Measurements from ENCODE around the gene TDO2. TPM values are rescaled to one million over a fixed set of nuclear protein-coding genes. Genes with fewer than 3 reads are reported as not detected.

The TDO2 gene
- total RNA-seq, 1 experiment from 2014 or later: 2.0 TPM

DNA sequence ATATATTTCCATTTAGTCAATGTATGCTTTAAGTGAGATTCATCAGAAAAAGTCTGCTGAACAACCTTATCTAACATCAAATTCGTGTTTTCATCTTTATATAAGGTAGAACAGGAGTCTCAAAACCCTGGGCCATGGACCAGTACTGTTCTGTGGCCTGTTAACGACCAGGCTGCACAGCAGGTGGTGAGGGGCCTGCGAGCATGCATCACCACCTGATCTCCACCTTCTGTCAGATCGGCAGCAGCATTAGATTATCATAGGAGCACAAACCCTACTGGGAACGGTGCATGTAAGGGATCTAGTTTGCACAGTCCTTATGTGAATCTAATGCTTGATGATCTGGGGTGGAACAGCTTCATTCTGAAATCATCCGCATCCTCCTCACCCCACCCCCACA is 47.0 kb downstream of the TDO2 start:
- Histone ChIP-seq H3K27me3 (ENCODE audit: low read length) (no peaks in the 10 kb centered on the region), H3K4me3 (ENCODE audit: low read length) (no peak overlapping the region), H3K4me2 (ENCODE audit: low read depth, low read length, poor library complexity, severe bottlenecking) (no peak overlapping the region), H4K20me1 (ENCODE audit: insufficient read depth, low read depth, low read length) (no peaks in the 10 kb centered on the region), H3K9ac (ENCODE audit: low read length) (no peak overlapping the region), H3K36me3 (ENCODE audit: insufficient read depth, low read length) (no peaks in the 10 kb centered on the region), H3K9me3 (ENCODE audit: low read length) (no peaks in the 10 kb centered on the region), H2AFZ (ENCODE audit: low read length) (no peak overlapping the region), H3K79me2 (ENCODE audit: low read length) (no peaks in the 10 kb centered on the region), H3K9me2 (replicated peaks; ENCODE audit: insufficient read depth, low read length) (no peaks in the 10 kb centered on the region), H3K27ac (ENCODE audit: low read length) (no peak overlapping the region), H3K4me1 (ENCODE audit: low read length) (peaks cover 13% of the 10 kb centered on the region)
- DNase-seq: no peak

DNA sequence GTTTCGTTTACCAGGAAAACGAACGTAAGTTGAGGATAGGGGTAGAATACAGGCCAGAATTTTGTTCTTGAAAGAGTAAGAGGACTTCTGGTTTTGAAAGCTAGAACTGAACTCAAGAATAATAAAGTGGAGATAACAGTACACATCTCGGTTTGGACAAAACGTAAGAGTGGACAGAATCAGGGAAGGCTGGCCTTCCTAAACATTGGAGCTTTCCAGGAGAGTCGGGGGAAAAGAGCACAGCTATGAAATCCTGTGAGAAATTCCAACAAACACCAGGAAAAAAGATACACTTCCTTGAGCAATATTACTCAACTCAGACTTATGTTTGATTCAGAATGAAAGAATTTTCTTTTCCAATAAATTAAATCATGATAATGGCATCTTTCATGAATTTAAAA is 49.0 kb downstream of the TDO2 start:
- Histone ChIP-seq H2AFZ (ENCODE audit: low read length) (peak overlapping the region; percentile 22; the same call in 1 of the 2 replicates), H3K27ac (ENCODE audit: low read length) (no peak overlapping the region), H3K79me2 (ENCODE audit: low read length) (no peaks in the 10 kb centered on the region), H3K9ac (ENCODE audit: low read length) (peak overlapping the region; percentile 50), H3K27me3 (ENCODE audit: low read length) (no peaks in the 10 kb centered on the region), H3K4me3 (ENCODE audit: low read length) (peak overlapping the region; percentile 54; the same call in 1 of the 2 replicates), H3K9me2 (replicated peaks; ENCODE audit: insufficient read depth, low read length) (no peaks in the 10 kb centered on the region), H3K4me2 (ENCODE audit: low read depth, low read length, poor library complexity, severe bottlenecking) (peak overlapping the region; percentile 76), H3K4me1 (ENCODE audit: low read length) (peaks cover 13% of the 10 kb centered on the region), H4K20me1 (ENCODE audit: insufficient read depth, low read depth, low read length) (no peaks in the 10 kb centered on the region), H3K36me3 (ENCODE audit: insufficient read depth, low read length) (no peaks in the 10 kb centered on the region), H3K9me3 (ENCODE audit: low read length) (no peaks in the 10 kb centered on the region)
- no peak for DNase-seq

DNA sequence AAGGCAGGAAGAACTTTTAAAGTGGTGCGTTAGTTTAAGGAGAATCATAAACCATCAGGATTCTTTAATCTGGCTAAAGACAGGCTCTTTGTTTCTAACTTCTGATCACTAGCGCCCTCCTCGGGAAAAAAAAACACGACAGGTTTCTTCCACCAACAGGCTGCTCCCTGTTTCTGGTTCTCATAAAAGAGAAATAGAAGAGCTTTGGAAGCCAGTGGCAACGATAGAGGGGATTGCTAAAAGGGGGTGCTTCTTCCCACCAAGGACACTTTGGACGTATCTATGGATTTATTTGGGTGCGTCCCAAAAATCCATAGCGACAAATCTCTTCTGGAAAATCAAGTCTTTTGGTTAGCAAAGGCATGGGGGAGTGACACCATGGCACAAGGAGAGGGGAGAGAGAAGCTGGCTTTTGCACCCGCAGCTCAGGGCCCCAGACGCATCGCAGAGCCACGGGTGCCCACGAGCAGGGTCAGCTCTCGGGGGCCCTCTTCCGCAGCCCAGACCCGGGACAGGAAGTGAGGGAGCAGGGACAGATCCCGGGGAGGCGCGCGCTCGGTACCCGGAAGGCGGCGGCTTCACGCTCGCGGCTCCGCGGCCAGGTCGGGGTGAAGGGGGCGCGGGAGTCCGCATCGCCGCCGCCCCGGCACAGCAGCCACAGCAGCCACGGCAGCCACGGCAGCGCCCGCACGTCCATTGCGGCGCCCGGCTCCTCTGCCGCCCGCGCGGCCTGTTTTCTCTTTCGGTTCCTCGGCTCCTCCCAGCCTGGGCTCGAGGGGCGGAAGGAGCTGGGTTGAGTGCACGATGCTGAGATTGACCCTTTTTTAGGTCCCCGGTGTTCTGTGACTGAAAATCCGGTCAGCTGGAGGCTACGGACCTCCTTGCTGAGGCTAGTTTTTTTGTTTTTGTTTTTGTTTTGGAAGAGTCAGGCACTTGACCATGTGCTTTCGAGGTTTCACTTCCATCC is 49.9 kb downstream of the TDO2 start, which contains the start of gene CTSO:
Gene CTSO, minus strand, starts transcription at position 716 of the 967 bp plus-strand sequence. Its CDS starts 19 bp downstream, at position 697.
- Histone ChIP-seq H2AFZ (ENCODE audit: low read length) (peak within 1 kb of the TSS; percentile 59), H3K27me3 (ENCODE audit: low read length) (no peaks in the 10 kb centered on the region), H3K4me2 (ENCODE audit: low read depth, low read length, poor library complexity, severe bottlenecking) (peak within 1 kb of the TSS; percentile 76), H3K36me3 (ENCODE audit: insufficient read depth, low read length) (no peaks in the 10 kb centered on the region), H3K4me1 (ENCODE audit: low read length) (peaks cover 13% of the 10 kb centered on the region), H3K9ac (ENCODE audit: low read length) (peak within 1 kb of the TSS; percentile 76), H3K9me3 (ENCODE audit: low read length) (no peaks in the 10 kb centered on the region), H3K4me3 (ENCODE audit: low read length) (peak within 1 kb of the TSS; percentile 68), H3K79me2 (ENCODE audit: low read length) (no peaks in the 10 kb centered on the region), H3K27ac (ENCODE audit: low read length) (peak within 1 kb of the TSS; percentile 78), H3K9me2 (replicated peaks; ENCODE audit: insufficient read depth, low read length) (no peaks in the 10 kb centered on the region), H4K20me1 (ENCODE audit: insufficient read depth, low read depth, low read length) (no peaks in the 10 kb centered on the region)
- DNase-seq: peak; percentile 95

DNA sequence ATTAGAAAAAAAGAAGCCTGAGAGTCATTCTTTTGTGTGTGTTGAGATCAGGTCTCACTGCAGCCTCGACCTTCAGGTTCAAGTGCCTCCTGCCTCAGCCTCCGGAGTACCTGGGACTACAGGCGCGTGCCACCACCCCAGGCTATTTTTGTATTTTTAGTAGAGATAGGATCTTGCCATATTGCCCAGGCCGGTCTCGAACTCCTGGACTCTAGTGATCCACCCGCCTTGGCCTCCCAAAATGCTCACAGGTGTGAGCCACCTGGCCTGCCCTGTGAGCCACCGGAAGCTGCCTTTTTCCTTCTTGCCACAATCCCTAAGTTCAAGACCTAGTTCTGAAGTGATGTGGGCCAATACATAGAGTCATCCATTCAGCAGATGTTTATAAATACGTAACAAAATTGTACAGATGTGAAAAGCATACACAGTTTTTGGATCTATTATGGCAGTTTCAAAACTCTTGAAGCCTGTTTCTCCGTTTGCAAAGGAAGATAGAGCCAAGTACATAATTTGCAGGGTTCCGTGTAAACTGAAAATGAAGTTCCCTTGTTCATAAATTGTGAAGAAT is 50.7 kb downstream of the TDO2 start:
- H3K9ac ChIP-seq (ENCODE audit: low read length): peak overlapping the region; percentile 76
- no peaks in the 10 kb centered on the region for H3K9me3 ChIP-seq (ENCODE audit: low read length)
- peak overlapping the region; percentile 76 for H3K4me2 ChIP-seq (ENCODE audit: low read depth, low read length, poor library complexity, severe bottlenecking)
- peak overlapping the region; percentile 59 for H2AFZ ChIP-seq (ENCODE audit: low read length)
- no peaks in the 10 kb centered on the region for H3K79me2 ChIP-seq (ENCODE audit: low read length)
- H3K27ac ChIP-seq (ENCODE audit: low read length): peak overlapping the region; percentile 78
- H4K20me1 ChIP-seq (ENCODE audit: insufficient read depth, low read depth, low read length): no peaks in the 10 kb centered on the region
- H3K9me2 ChIP-seq (replicated peaks; ENCODE audit: insufficient read depth, low read length): no peaks in the 10 kb centered on the region
- no peaks in the 10 kb centered on the region for H3K27me3 ChIP-seq (ENCODE audit: low read length)
- H3K36me3 ChIP-seq (ENCODE audit: insufficient read depth, low read length): no peaks in the 10 kb centered on the region
- DNase-seq: no peak
- H3K4me3 ChIP-seq (ENCODE audit: low read length): peak overlapping the region; percentile 68
- peaks cover 17% of the 10 kb centered on the region for H3K4me1 ChIP-seq (ENCODE audit: low read length)

DNA sequence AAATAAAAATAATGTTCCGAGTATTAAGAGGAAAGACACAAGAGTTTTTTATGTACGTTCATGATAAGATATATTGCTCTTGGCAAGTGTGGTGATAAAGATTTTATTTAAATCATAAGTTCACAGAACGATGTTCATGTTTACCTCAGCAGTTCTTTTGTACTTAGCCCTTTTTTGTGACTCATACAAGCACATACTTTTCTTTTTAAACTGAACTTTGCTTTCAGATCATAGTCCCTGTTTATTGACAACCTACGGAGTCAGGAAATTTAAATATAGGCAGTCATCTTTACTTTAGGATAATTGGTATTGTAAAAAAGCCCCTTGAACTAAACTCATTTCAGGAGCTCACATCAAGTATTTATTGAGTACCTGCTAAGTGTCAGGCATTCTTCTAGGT is 51.4 kb downstream of the TDO2 start:
- Histone ChIP-seq H3K79me2 (ENCODE audit: low read length) (no peaks in the 10 kb centered on the region), H3K36me3 (ENCODE audit: insufficient read depth, low read length) (no peaks in the 10 kb centered on the region), H3K9me3 (ENCODE audit: low read length) (no peaks in the 10 kb centered on the region), H3K4me3 (ENCODE audit: low read length) (no peak overlapping the region), H3K4me2 (ENCODE audit: low read depth, low read length, poor library complexity, severe bottlenecking) (no peak overlapping the region), H3K27ac (ENCODE audit: low read length) (no peak overlapping the region), H3K27me3 (ENCODE audit: low read length) (no peaks in the 10 kb centered on the region; the same call in 1 of the 2 replicates), H3K9me2 (replicated peaks; ENCODE audit: insufficient read depth, low read length) (no peaks in the 10 kb centered on the region), H4K20me1 (ENCODE audit: insufficient read depth, low read depth, low read length) (no peaks in the 10 kb centered on the region), H2AFZ (ENCODE audit: low read length) (no peak overlapping the region), H3K4me1 (ENCODE audit: low read length) (peaks cover 17% of the 10 kb centered on the region), H3K9ac (ENCODE audit: low read length) (no peak overlapping the region)
- no peak for DNase-seq

DNA sequence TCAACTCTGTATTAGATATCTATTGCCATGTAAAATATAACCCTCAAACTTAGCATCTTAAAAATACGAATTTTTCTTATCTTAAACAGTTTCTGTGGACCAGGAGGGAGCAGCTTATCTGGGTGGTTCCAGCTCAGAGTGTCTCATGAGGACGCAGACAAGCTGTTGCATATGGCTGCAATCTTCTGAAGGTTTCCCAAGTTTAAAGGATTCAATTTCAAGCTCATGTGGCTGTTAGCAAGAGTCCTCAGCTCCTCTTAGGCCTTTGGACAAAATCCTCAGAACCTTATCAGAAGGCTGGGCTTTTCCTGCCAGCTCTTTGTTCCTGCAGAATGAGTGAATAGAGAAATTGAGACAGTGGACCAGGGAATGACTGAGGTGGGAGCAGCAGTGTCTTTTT is 53.0 kb downstream of the TDO2 start:
- H3K9me3 ChIP-seq (ENCODE audit: low read length): no peaks in the 10 kb centered on the region
- no peak overlapping the region for H3K4me3 ChIP-seq (ENCODE audit: low read length)
- H4K20me1 ChIP-seq (ENCODE audit: insufficient read depth, low read depth, low read length): no peaks in the 10 kb centered on the region
- H3K4me2 ChIP-seq (ENCODE audit: low read depth, low read length, poor library complexity, severe bottlenecking): no peak overlapping the region
- no peaks in the 10 kb centered on the region; the same call in 1 of the 2 replicates for H3K27me3 ChIP-seq (ENCODE audit: low read length)
- H3K27ac ChIP-seq (ENCODE audit: low read length): no peak overlapping the region
- H3K9ac ChIP-seq (ENCODE audit: low read length): no peak overlapping the region
- no peaks in the 10 kb centered on the region for H3K9me2 ChIP-seq (replicated peaks; ENCODE audit: insufficient read depth, low read length)
- H3K36me3 ChIP-seq (ENCODE audit: insufficient read depth, low read length): no peaks in the 10 kb centered on the region
- H2AFZ ChIP-seq (ENCODE audit: low read length): 0 out of 2 replicates have a peak overlapping the region, but pooled peaks have one; percentile 6
- peaks cover 17% of the 10 kb centered on the region for H3K4me1 ChIP-seq (ENCODE audit: low read length)
- DNase-seq: no peak
- no peaks in the 10 kb centered on the region for H3K79me2 ChIP-seq (ENCODE audit: low read length)

DNA sequence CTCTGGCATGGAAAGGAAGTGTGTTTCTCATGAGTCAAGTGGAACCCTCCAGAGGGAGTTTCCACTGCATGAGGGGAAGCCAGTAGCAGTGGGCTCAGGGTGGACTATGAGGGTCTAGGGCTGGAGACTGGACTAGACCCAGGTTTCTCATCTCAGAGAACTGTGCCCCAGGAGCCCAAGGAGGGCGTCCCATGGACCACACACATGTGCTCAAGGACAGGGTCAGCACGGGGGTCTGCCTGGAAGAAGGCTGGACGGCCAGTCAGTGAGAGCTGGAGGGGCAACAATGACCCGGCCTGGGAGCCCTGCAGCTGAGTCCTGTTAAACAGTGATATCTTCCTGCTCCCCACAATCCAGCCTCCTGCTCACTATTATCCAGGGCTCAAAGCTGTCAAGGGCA is 55.9 kb downstream of the TDO2 start:
- Histone ChIP-seq H2AFZ (ENCODE audit: low read length) (no peak overlapping the region), H4K20me1 (ENCODE audit: insufficient read depth, low read depth, low read length) (no peaks in the 10 kb centered on the region), H3K79me2 (ENCODE audit: low read length) (no peaks in the 10 kb centered on the region), H3K27me3 (ENCODE audit: low read length) (no peaks in the 10 kb centered on the region; the same call in 1 of the 2 replicates), H3K9me3 (ENCODE audit: low read length) (no peaks in the 10 kb centered on the region), H3K9me2 (replicated peaks; ENCODE audit: insufficient read depth, low read length) (no peaks in the 10 kb centered on the region), H3K27ac (ENCODE audit: low read length) (no peak overlapping the region), H3K4me2 (ENCODE audit: low read depth, low read length, poor library complexity, severe bottlenecking) (no peak overlapping the region), H3K9ac (ENCODE audit: low read length) (no peak overlapping the region), H3K36me3 (ENCODE audit: insufficient read depth, low read length) (no peaks in the 10 kb centered on the region), H3K4me3 (ENCODE audit: low read length) (no peak overlapping the region), H3K4me1 (ENCODE audit: low read length) (peaks cover 5% of the 10 kb centered on the region)
- no peak for DNase-seq

DNA sequence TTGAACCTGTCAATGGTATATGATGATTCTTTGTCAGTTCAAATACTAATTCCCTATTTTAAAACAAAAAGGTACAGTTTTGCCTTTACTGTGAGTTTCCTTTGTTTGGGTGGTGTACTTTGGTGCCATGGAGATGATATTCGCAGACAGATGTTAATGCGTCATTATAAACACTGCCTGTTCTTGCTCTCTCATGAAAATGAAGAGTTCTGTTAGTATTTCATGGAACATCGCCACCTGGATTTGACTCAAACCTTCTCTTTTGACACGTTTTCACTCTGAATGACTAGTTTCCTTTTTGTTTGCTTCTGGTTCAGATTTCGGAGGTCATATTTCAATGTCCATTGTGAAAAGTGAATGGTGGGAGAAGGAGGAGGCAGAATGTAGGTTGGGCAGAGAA is 57.0 kb downstream of the TDO2 start:
- Histone ChIP-seq H3K4me1 (ENCODE audit: low read length) (peaks cover 5% of the 10 kb centered on the region; the same call in 1 of the 2 replicates), H3K4me3 (ENCODE audit: low read length) (no peak overlapping the region), H3K9me3 (ENCODE audit: low read length) (no peaks in the 10 kb centered on the region), H3K36me3 (ENCODE audit: insufficient read depth, low read length) (no peaks in the 10 kb centered on the region), H3K27ac (ENCODE audit: low read length) (no peak overlapping the region), H3K27me3 (ENCODE audit: low read length) (no peaks in the 10 kb centered on the region; the same call in 1 of the 2 replicates), H3K79me2 (ENCODE audit: low read length) (no peaks in the 10 kb centered on the region), H3K9ac (ENCODE audit: low read length) (no peak overlapping the region), H2AFZ (ENCODE audit: low read length) (no peak overlapping the region), H3K4me2 (ENCODE audit: low read depth, low read length, poor library complexity, severe bottlenecking) (no peak overlapping the region), H4K20me1 (ENCODE audit: insufficient read depth, low read depth, low read length) (no peaks in the 10 kb centered on the region), H3K9me2 (replicated peaks; ENCODE audit: insufficient read depth, low read length) (no peaks in the 10 kb centered on the region)
- no peak for DNase-seq

Measured in Karpas-422 (cell line).